GM12872 (cell line): Measurements from ENCODE around the gene ERN1.

Experiments used
- CTCF ChIP-seq: IDR thresholded peaks from 3 replicates; pipeline ENCODE4 v1.5.1; 2011; ENCODE audit warnings: low read depth, mild to moderate bottlenecking, low read length, moderate library complexity; ENCODE audit not compliant: insufficient read depth

ERN1 gene

GRCh38 chr17:63991611-63992010 is 138.3 kb downstream of the ERN1 start:
- TF ChIP-seq CTCF: no peak

GRCh38 chr17:63989622-63990345 is 140.2 kb downstream of the ERN1 start:
- no peak for TF ChIP-seq CTCF
